Non-pigmented ciliary epithelial cell (primary cell): ENCODE results near the gene TNKS2.

Source experiments
- DNase-seq: peaks from one replicate; pipeline ENCODE4 v3.0.0-alpha.2; 2010; ENCODE audit warnings: low read depth

The TNKS2 gene

DNA sequence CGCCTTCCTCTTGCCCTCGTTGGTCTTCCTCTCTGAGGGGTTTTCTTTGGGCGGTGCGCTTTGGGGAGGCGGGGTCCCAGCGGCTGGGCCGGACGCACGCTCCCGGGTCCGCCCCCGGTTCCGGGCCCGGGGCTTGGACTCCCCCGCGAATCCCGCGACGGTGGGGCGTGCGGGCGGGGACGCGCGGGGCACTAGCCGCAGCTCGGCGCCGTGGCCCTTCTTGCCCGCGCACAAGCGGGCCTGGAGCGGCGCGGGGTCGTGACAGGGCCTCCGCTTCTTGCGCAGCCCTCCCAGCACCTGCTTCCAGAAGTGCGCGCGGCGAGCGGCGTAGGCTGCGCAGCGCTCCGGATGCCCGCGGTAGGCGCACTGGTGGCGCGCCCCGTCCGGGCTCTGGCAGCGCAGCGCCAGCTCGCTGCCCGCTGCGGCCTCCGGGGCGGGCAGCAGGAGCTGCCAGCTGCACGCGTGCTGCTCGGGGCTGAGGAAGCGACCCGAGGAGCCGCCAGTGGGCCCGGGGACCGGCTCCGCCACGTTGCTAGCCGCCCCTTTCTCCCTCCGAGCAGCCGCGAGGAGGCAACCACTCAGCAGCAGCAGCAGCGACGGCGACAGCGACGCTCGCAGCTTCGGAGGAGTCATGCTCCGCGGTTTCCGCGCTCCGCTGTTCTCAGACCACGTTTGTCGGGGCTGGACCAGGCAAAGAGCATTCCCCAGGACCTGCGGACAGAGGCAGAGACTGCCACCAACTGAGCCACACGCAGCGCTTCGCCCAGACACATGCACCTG is 110.3 kb downstream of the TNKS2 start:
- no peak for DNase-seq

DNA sequence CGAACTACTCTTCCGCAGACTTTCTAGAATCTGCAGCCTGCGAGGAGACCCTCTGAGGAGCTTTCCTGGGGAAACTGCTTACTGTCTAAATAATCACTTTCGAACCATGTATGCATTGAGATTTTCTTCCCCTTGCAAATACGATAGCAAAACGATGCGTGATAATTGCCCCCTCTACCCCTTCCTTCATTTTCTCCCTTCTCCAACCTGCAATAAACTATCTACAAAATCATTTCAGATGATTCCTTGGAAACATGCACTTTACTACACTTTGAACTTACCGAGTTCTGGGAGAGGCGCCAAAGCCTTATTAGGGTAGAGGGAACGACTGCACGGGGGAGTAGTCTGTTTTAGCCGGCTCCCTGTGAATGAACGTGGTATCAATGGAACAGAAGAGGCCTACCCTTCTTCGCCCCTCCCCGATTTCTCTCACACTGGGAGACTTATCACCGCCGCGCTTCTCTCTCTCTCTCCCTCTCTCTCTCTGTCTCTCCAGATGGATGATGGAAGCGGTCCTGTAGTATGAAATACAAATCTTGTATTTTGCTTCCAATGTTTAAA is 111.0 kb downstream of the TNKS2 start, which contains the start of gene FGFBP3:
FGFBP3 (minus strand) TSS at position 370 of the 561 bp plus-strand sequence. CDS start 517 bp downstream, outside the sequence.
- no peak for DNase-seq

DNA sequence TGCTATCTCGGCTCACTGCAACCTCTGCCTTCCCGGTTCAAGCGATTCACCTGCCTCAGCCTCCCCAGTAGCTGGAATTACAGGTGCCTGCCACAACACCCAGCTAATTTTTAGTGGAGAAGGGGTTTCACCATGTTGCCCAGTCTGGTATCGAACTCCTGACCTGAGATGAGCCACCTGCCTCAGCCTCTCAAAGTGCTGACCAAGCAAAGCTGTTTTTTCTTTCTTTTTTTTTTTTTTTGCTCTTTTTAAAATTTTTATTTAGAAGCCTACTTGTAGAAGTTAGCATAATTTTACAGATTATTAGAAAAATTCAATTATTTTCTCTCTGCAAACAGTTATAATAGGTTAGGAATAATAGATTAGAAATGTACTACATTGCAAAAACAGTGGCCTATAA is 112.2 kb downstream of the TNKS2 start:
- no peak for DNase-seq
